Spinal cord (tissue), 10 donors: Measurements from ENCODE around the gene PLA2G12A. TPM values are rescaled to one million over a fixed set of nuclear protein-coding genes. Genes with fewer than 3 reads are reported as not detected.

Source experiments
- DNase-seq, 6 donors: peaks; one replicate each; pipeline versions ENCODE4 v3.0.0 to v3.0.0-alpha.2; 2013 to 2015; ENCODE audit warnings: low spot score in 6 of 6, low read depth in 4 of 6
- H3K27ac ChIP-seq: one replicate; pipeline ENCODE4 v1.5.1; 2013; ENCODE audit warnings: low read depth, low read length, control low read depth
- H3K27me3 ChIP-seq: one replicate; pipeline ENCODE4 v1.6.1; 2013; ENCODE audit warnings: low read length; ENCODE audit not compliant: control insufficient read depth, insufficient read depth
- H3K36me3 ChIP-seq: one replicate; pipeline ENCODE4 v1.6.1; 2013; ENCODE audit warnings: low read length; ENCODE audit not compliant: control insufficient read depth, insufficient read depth
- H3K4me1 ChIP-seq: one replicate; pipeline ENCODE4 v1.6.1; 2013; ENCODE audit warnings: low read length; ENCODE audit not compliant: control insufficient read depth, insufficient read depth
- H3K4me3 ChIP-seq: one replicate; pipeline ENCODE4 v1.5.1; 2013; ENCODE audit warnings: low read depth, low read length, control low read depth
- H3K9me3 ChIP-seq: one replicate; pipeline ENCODE4 v1.6.1; 2013; ENCODE audit warnings: low read length; ENCODE audit not compliant: control insufficient read depth, insufficient read depth
- WGBS: methylation state at CpG from one replicate; pipeline ENCODE4 v1.1.5; 2013; ENCODE audit warnings: missing lambda C conversion rate; ENCODE audit not compliant: insufficient coverage; 5-methylcytosine and 5-hydroxymethylcytosine counted together
- polyA plus RNA-seq, 2 donors: library from polyadenylated mRNA; unstranded; fragments of 120-200 nt; gene quantifications; one replicate each; pipeline ENCODE4 v1.2.1, GENCODE V29; 2013; ENCODE audit not compliant: insufficient read length in 2 of 2
- total RNA-seq, 2 donors: library from RNA; depleted of rRNA in 1 of 2; stranded (reverse); fragments of 120-200 nt in 1 of 2; fragments of >200 nt in 1 of 2; gene quantifications; one replicate each; pipeline versions ENCODE4 v1.2.3 to v1.2.4, GENCODE V29; 2013 to 2014
- donor health status: healthy.

The PLA2G12A gene
- total and polyA plus RNA-seq, 4 donors, result 25.5 to 36.1 (median 28.2) TPM

GRCh38 chr4:109730619-109731545 is 1.0 kb upstream of the PLA2G12A start:
- peaks cover 6% of the 10 kb centered on the region for H3K4me1 ChIP-seq
- no peaks in the 10 kb centered on the region for H3K27me3 ChIP-seq
- DNase-seq, result peak in 1 of 6 donors; percentile 31
- peak overlapping the region; percentile 81 for H3K4me3 ChIP-seq
- no peaks in the 10 kb centered on the region for H3K9me3 ChIP-seq
- H3K27ac ChIP-seq, result peak overlapping the region; percentile 54
- H3K36me3 ChIP-seq, result no peaks in the 10 kb centered on the region
- 88% methylated on average over 10 of the region's 21 CpGs for WGBS

- no peaks in the 10 kb centered on the region for H3K36me3 ChIP-seq
- 0% methylated on average over 20 of the region's 25 CpGs for WGBS
- H3K4me1 ChIP-seq, result peaks cover 6% of the 10 kb centered on the region
Observed at GRCh38 chr4:109729117-109729717, 653 bp downstream of the PLA2G12A start.

DNA sequence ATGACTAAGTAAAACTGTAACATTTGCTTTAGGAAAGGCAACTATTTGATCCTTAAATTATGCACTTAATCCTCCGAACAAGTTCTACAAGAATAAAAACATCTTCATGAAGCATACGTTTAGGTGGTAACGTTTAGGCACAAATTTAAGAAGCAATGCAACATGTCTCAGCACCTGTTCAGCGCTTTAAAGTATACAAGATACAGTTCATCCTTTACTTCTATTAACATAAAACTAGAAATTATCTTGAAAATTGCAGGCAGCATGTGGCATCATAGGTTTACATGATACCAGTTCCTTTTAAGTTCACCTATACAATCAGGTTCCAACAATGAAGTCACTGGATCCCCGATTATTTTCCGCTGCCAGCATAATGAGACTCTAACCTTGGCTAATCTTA is 1.5 kb downstream of the PLA2G12A start:
- H3K27ac ChIP-seq, result no peak overlapping the region
- H3K27me3 ChIP-seq, result no peaks in the 10 kb centered on the region
- H3K4me3 ChIP-seq, result no peak overlapping the region
- H3K36me3 ChIP-seq, result no peaks in the 10 kb centered on the region
- H3K9me3 ChIP-seq, result no peaks in the 10 kb centered on the region
- peaks cover 6% of the 10 kb centered on the region for H3K4me1 ChIP-seq
- no peak for DNase-seq
- WGBS, result 92% methylated on average over 4 of the region's 6 CpGs

More at GRCh38 chr4:109729117-109729717, 653 bp downstream of the PLA2G12A start:
- H3K27ac ChIP-seq, result no peak overlapping the region
- peak in 1 of 6 donors; percentile 29 for DNase-seq
- H3K4me3 ChIP-seq, result peak overlapping the region; percentile 81
- H3K9me3 ChIP-seq, result no peaks in the 10 kb centered on the region
- H3K27me3 ChIP-seq, result no peaks in the 10 kb centered on the region

DNA sequence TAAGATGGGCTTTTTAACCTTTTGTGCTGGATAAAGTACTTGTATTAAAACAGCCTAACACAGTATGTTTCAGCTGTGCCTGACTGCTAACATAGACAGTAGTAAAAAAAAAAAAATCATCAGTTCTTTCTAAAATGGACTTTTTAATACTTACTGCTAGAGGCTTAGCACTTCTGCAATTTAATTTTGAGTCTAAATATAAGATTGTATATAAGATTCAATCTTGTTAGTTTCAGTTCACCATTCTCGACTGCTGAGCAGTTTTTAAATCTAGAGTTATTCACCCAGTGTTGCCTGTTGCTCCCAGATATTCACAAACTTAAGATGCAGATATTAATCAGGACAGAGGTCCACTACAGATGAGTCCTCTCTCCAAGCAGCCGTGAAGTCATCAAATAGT is 6.8 kb downstream of the PLA2G12A start:
- no peaks in the 10 kb centered on the region for H3K4me1 ChIP-seq
- DNase-seq, result no peak
- no peak overlapping the region for H3K4me3 ChIP-seq
- H3K27ac ChIP-seq, result no peak overlapping the region
- WGBS, result 72% methylated on average over 2 of the region's 2 CpGs
- H3K27me3 ChIP-seq, result no peaks in the 10 kb centered on the region
- H3K36me3 ChIP-seq, result no peaks in the 10 kb centered on the region
- H3K9me3 ChIP-seq, result no peaks in the 10 kb centered on the region

GRCh38 chr4:109722357-109722756 is 7.5 kb downstream of the PLA2G12A start:
- DNase-seq, result no peak

GRCh38 chr4:109721033-109721432 is 8.8 kb downstream of the PLA2G12A start:
- H3K27ac ChIP-seq, result no peak overlapping the region
- 89% methylated on average over 4 of the region's 7 CpGs for WGBS
- no peak for DNase-seq
- H3K27me3 ChIP-seq, result no peaks in the 10 kb centered on the region
- no peaks in the 10 kb centered on the region for H3K36me3 ChIP-seq
- no peak overlapping the region for H3K4me3 ChIP-seq
- no peaks in the 10 kb centered on the region for H3K4me1 ChIP-seq
- H3K9me3 ChIP-seq, result no peaks in the 10 kb centered on the region

More at GRCh38 chr4:109722357-109722756, 7.5 kb downstream of the PLA2G12A start:
- Histone ChIP-seq H3K4me1 (no peaks in the 10 kb centered on the region), H3K36me3 (no peaks in the 10 kb centered on the region), H3K4me3 (no peak overlapping the region), H3K9me3 (no peaks in the 10 kb centered on the region), H3K27me3 (no peaks in the 10 kb centered on the region), H3K27ac (no peak overlapping the region)

DNA sequence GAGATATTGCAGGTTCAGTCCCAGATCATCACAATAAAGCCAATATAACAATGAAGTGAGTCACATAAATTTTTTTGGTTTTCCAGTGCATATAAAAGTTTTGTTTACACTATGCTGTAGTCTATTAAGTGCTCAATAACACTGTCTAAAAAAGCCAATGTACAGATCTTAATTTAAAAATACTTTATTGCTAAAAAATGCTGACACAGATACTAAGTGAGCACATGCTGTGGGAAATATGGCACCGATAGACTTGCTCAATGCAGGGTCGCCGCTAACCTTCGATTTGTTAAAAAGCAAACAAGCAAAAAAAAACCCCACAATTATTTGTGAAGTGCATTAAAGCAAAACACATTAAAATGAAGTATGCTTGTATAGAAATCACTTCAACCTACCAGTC is 10.3 kb downstream of the PLA2G12A start:
- Histone ChIP-seq H3K36me3 (no peaks in the 10 kb centered on the region), H3K9me3 (no peaks in the 10 kb centered on the region), H3K27me3 (no peaks in the 10 kb centered on the region), H3K4me1 (no peaks in the 10 kb centered on the region), H3K4me3 (no peak overlapping the region), H3K27ac (no peak overlapping the region)
- no peak for DNase-seq
- no CpG with 5 or more reads among the region's 4 CpGs for WGBS

- Histone ChIP-seq H3K27ac (no peak overlapping the region), H3K36me3 (no peaks in the 10 kb centered on the region), H3K27me3 (no peaks in the 10 kb centered on the region), H3K4me1 (no peaks in the 10 kb centered on the region), H3K9me3 (no peaks in the 10 kb centered on the region), H3K4me3 (no peak overlapping the region)
- DNase-seq, result no peak
- WGBS, result no CpG with 5 or more reads among the region's 1 CpG
Observed at GRCh38 chr4:109718759-109719158, 11.1 kb downstream of the PLA2G12A start.

DNA sequence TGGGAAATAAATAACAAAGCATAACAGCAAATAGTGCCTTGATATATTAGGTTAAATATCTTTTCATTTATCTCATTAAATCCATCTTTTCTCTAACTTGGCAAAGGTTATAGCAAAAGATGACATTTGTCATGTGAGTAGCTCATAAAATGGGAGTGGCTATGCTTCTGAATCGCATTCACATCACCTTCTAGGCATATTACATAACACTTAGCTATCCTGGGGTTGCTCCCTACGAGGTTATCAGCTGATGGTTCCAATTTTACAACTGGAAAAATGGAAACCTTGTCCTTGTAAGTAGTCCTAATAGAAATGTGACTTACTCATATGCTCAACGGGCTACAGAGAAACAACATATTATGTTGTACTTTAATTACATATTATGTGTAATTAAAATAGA is 16.4 kb downstream of the PLA2G12A start:
- no peak overlapping the region for H3K4me3 ChIP-seq
- H3K36me3 ChIP-seq, result no peaks in the 10 kb centered on the region
- no CpG with 5 or more reads among the region's 3 CpGs for WGBS
- no peaks in the 10 kb centered on the region for H3K27me3 ChIP-seq
- no peaks in the 10 kb centered on the region for H3K4me1 ChIP-seq
- H3K9me3 ChIP-seq, result no peaks in the 10 kb centered on the region
- no peak overlapping the region for H3K27ac ChIP-seq
- no peak for DNase-seq

DNA sequence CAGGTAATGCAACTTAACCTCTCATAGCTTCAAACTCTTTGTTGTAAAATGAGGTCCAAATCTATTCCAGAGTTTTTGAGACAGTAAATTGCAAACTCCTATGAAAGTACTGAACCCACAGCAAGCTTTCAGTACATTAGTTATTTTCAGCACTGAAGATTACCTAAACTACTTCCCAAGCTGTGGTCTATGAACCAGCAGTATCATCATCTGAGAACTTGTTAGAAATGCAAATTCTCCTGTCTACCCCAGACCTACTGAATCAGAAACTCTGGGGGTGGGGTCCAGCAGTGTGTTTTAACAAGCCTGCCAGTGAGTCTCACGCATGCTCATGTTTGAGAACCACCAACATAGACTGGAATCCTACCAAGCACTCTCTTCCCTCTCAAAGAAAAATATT is 20.9 kb downstream of the PLA2G12A start:
- no peak for DNase-seq
- H3K4me3 ChIP-seq, result no peak overlapping the region
- no peaks in the 10 kb centered on the region for H3K4me1 ChIP-seq
- no peaks in the 10 kb centered on the region for H3K36me3 ChIP-seq
- H3K27ac ChIP-seq, result no peak overlapping the region
- WGBS, result 88% methylated on average over 1 of the region's 1 CpG
- no peaks in the 10 kb centered on the region for H3K27me3 ChIP-seq
- no peaks in the 10 kb centered on the region for H3K9me3 ChIP-seq
